ENCODE data around the gene SDR9C7.
"Not testable (repeated sequence)": the region's sequence is repeated elsewhere in the genome, so short reads cannot be mapped to it uniquely, and the experiment has no call there.

SDR9C7 gene

GRCh38 chr12:56916296-56916995, 17.8 kb downstream of the SDR9C7 start:
- no peak for DNase-seq (ENCODE audit: low read depth)

DNA sequence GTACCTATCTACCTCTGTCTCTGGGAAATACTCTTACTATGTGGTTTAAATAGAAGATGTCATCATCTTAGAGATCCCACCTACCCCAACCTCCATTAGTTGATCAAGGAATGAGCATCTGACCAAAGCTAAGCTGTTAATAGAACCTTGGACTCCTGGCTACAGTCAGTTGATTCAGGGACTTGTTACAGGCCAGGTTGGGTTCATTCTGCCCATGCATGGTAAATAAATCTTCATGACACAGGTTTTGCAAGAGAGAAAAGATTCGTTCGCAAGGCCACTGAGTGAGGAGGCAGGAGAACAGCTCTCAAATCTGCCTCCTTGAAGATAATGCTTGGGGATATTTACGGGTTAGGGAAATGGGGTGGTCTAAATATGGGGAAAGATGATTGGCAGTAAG, 19.5 kb downstream of the SDR9C7 start:
- DNase-seq (ENCODE audit: low read depth), result no peak

- no peak for DNase-seq (ENCODE audit: low read depth)
Measured at GRCh38 chr12:56914256-56914655, 20.0 kb downstream of the SDR9C7 start.

DNA sequence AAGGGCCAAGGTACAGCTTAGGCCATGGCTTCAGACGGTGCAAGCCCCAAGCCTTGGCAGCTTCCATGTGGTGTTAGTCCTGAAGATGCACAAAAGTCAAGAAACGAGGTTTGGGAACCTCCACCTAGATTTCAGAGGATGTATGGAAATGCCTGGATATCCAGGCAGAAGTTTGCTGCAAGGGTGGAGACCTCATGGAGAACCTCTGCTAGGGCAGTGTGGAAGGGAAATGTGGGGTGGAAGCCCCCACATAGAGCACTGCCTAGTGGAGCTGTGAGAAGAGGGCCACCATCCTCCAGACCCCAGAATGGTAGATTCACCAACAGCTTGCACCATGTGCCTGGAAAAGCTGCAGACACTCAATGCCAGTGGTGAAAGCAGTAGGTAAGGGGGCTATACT, 24.8 kb downstream of the SDR9C7 start:
- DNase-seq (ENCODE audit: low read depth), result not testable (repeated sequence)

GRCh38 chr12:56908136-56908535, 26.1 kb downstream of the SDR9C7 start:
- DNase-seq (ENCODE audit: low read depth), result no peak

DNA sequence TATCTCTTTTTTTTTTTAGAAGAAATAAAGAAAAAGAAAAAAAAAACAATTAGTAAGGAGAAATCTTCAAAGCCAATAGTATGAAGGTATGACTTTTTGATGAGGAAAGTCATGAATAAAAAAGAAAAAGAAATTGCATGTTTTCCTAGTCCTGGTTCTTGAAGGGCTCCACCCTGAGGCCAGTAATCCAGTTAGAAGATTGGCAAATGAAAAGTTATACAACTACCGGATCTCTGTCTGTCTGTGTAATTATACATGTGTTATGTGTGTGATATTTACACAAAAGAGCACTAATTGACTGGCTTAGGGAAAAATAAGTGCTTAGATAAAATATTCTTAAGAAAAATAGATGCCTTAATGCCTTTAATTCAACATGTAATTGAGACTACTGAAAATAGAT, 28.4 kb downstream of the SDR9C7 start:
- DNase-seq (ENCODE audit: low read depth), result no peak

- DNase-seq (ENCODE audit: low read depth), result no peak
Measured at GRCh38 chr12:56903374-56903773, 30.8 kb downstream of the SDR9C7 start.

- DNase-seq (ENCODE audit: low read depth), result not testable (repeated sequence)
Measured at GRCh38 chr12:56901313-56901712, 32.9 kb downstream of the SDR9C7 start.

GRCh38 chr12:56900583-56900982, 33.6 kb downstream of the SDR9C7 start:
- no peak for DNase-seq (ENCODE audit: low read depth)

DNA sequence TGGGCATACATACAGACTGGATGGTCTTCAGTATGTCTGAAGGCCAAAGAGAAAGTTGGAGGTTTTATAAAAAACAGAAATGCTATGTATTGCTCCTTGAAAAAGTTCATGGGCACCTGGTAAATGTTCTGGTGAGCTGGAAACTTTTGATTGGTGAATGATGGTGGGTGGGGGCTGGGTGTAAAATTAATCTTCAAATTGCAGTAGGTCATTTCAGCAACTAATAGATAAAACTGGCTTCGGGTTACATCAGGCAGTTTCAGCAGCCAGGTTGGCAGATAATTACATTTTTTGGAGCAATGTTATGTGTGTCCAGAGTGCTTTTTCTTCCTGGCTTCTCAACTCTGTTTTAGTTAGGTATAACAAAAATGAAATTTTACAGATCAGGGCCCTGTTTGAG, 35.3 kb downstream of the SDR9C7 start:
- no peak for DNase-seq (ENCODE audit: low read depth)

DNA sequence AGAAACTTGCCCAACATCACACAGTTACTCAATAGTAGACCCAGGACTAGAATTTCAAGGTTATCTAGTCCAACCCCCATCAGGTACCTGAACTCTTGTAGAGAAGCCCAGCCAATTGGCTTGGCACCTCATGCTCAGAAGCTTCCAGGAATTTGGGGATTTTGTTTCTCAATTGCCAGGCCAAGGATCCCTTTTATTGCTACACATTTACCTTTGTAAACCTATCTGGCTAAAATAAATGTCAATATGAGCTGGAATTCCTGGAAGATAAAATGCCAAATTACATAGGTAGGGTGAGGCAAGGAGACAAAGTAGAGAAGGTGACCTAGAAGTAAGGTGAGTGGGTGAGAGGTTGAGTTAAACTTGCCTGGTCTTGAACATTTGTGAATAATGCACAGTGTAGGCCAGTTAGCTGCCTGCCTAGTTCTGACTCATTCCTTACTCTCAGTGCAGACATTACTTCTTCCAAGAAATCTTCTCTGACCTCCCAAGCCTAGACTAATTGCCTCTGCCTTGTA, 36.3 kb downstream of the SDR9C7 start:
- no peak for DNase-seq (ENCODE audit: low read depth)

- no peak for DNase-seq (ENCODE audit: low read depth)
Measured at GRCh38 chr12:56896082-56896481, 38.1 kb downstream of the SDR9C7 start.

GRCh38 chr12:56894698-56895368, 39.4 kb downstream of the SDR9C7 start:
- no peak for DNase-seq (ENCODE audit: low read depth)

GRCh38 chr12:56891885-56892284, 42.3 kb downstream of the SDR9C7 start:
- not testable (repeated sequence) for DNase-seq (ENCODE audit: low read depth)

GRCh38 chr12:56886319-56886718, 47.9 kb downstream of the SDR9C7 start:
- DNase-seq (ENCODE audit: low read depth), result no peak

- no peak for DNase-seq (ENCODE audit: low read depth)
Measured at GRCh38 chr12:56885316-56885715, 48.9 kb downstream of the SDR9C7 start.

- no peak for DNase-seq (ENCODE audit: low read depth)
Measured at GRCh38 chr12:56884421-56884820, 49.8 kb downstream of the SDR9C7 start.

- not testable (repeated sequence) for DNase-seq (ENCODE audit: low read depth)
Measured at GRCh38 chr12:56882407-56882806, 51.8 kb downstream of the SDR9C7 start.

DNA sequence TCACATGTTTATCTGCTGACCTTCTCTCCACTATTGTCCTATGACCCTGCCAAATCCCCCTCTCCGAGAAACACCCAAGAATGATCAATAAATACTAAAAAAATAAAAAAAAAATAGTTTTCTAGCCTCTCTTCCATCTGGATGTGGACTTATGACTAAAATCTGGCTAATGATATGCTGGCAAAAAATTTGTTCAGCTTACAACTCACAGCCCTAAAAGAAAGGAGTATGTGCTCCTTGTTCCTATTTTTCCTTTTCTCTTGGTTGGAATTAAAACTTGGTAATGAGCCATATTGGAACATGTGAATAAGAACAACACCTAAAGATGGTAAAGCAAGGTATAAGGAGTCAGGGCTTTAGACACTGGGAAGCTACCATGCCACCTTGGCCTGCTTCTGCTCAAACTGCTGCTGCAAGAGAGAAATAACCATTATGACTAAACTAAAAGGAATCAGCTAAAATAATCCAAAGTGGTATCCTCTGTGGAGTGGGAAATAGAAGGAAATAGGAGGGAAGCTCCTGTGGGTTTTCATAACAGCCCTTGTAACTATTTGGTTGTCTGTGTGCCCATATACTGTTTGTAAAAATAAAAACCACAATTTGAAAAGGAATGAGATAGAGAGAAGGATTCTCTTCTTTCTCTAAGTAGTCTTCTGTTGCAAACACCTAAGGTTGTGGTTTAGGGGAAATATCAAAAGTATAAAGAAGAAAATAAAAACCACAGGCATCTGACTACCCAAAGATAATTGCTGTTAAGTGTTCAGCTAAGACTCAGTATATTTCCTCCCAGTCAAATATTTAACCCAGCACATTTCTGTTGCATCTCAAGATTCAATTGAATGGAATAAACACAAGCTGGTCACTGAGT, 53.8 kb downstream of the SDR9C7 start:
- DNase-seq (ENCODE audit: low read depth), result peak; percentile 13

GRCh38 chr12:56879240-56880124, 54.7 kb downstream of the SDR9C7 start:
- DNase-seq (ENCODE audit: low read depth), result not testable (repeated sequence)

DNA sequence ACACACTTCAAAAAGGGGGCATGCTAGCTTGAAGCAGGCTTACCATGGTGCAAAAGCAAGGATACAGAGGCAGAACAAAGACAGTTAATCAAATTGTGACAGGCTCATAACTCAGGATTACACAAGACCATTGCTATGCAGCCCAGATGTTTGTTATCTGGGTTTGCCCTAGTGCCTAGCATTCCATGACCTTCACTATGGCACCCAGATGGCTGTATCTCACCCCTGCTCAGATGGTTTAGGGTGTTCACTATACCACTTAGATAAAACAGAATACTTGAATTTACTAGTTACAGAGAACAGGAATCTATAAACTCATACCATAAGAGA, 56.2 kb downstream of the SDR9C7 start:
- no peak for DNase-seq (ENCODE audit: low read depth)
